OCI-LY7 (cell line): ENCODE measurements around the gene USP25.

Source experiments
- EZH2phosphoT487 ChIP-seq: fragments of 200-600 bp; sonication (generic); IDR thresholded peaks from 2 replicates; pipeline ENCODE4 v1.6.1; 2018; ENCODE audit warnings: low read depth, borderline replicate concordance, mild to moderate bottlenecking, mixed run types, antibody characterized with exemption, low read length, moderate library complexity, mixed read lengths
- TF ChIP-seq, protein P1 (sequence below): fragments of 200-600 bp; sonication (generic); conservative IDR thresholded peaks from 2 replicates; pipeline ENCODE4 v1.5.1; 2014; ENCODE audit warnings: mild to moderate bottlenecking, antibody characterized with exemption, low read length, moderate library complexity, mixed read lengths

DNA sequence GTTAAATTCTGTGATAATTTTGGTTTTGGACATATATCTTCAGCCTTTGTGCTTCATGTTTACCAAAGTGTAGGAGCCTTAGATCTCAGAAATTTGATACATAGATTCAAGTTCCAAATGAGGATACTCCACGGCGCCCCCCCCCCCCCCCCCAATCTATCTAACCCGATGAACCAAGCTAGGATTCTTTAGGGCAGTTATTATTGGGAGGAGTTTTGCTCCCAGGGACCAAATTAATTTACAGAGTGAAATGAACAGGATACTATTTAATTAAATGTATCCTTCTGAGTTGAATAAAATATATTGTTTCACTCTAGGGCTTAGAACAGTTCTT is 3.2 kb downstream of the USP25 start:
- TF ChIP-seq, protein P1, sequence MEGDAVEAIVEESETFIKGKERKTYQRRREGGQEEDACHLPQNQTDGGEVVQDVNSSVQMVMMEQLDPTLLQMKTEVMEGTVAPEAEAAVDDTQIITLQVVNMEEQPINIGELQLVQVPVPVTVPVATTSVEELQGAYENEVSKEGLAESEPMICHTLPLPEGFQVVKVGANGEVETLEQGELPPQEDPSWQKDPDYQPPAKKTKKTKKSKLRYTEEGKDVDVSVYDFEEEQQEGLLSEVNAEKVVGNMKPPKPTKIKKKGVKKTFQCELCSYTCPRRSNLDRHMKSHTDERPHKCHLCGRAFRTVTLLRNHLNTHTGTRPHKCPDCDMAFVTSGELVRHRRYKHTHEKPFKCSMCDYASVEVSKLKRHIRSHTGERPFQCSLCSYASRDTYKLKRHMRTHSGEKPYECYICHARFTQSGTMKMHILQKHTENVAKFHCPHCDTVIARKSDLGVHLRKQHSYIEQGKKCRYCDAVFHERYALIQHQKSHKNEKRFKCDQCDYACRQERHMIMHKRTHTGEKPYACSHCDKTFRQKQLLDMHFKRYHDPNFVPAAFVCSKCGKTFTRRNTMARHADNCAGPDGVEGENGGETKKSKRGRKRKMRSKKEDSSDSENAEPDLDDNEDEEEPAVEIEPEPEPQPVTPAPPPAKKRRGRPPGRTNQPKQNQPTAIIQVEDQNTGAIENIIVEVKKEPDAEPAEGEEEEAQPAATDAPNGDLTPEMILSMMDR, result no peak
- TF ChIP-seq EZH2phosphoT487, result no peak
